ENCODE data around the gene ARFRP1. TPM values are rescaled to one million over a fixed set of nuclear protein-coding genes. Genes with fewer than 3 reads are reported as not detected.
"Not testable (repeated sequence)": the region's sequence is repeated elsewhere in the genome, so short reads cannot be mapped to it uniquely, and the experiment has no call there.

The ARFRP1 gene
- total RNA-seq, 1 experiment from 2014 or later: 65.4 TPM

DNA sequence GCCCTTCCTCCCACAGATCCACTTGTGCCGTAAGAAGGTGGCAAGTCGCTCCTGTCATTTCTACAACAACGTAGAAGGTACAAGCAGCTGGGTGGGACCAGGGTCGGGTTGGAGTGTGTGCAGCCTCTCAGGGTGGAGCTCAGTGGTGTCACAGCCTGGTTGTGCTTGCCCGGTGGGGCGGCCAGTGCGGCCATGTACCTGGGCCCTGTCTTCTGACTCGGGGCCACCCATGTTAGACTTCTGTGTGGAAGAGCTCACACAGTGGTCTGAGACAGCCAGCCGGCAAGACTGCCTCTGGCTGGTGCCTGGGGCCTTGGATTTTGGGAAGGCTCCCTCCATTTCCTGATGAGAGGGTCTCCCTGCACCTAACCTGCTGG is 45.0 kb downstream of the ARFRP1 start:
- no peaks in the 10 kb centered on the region for H3K27me3 Mint-ChIP-seq (ENCODE audit: insufficient read depth, unreplicated experiment)
- no peak for DNase-seq (ENCODE audit: unreplicated experiment)
- no peak for TF ChIP-seq CTCF (IDR thresholded peaks at IDR 0.05; ENCODE audit: unreplicated experiment)
- BruUV-seq (replicated peaks): no TSS peak
- peaks cover 22% of the 10 kb centered on the region for H3K36me3 Mint-ChIP-seq (ENCODE audit: insufficient read depth, unreplicated experiment)
- no peak overlapping the region for H3K27ac Mint-ChIP-seq (ENCODE audit: low read depth, unreplicated experiment)
- peaks cover 9% of the 10 kb centered on the region for H3K4me1 Mint-ChIP-seq (ENCODE audit: insufficient read depth, unreplicated experiment)
- CTCF ChIA-PET: no interaction called here
- POLR2A ChIA-PET: interaction anchor here (0.7 to 1.0 kb wide), 3 partner anchors 20 to 295 kb away, joined by 3 to 5 read pairs (median 3); no protein-coding TSS in a partner anchor
- H3K9me3 Mint-ChIP-seq (ENCODE audit: unreplicated experiment): no peaks in the 10 kb centered on the region
- intact Hi-C loops (cut with micrococcal nuclease): no loop called here
- no peak overlapping the region for H3K4me3 Mint-ChIP-seq (ENCODE audit: unreplicated experiment)

GRCh38 chr20:63661959-63662812 is 45.6 kb downstream of the ARFRP1 start:
- no peaks in the 10 kb centered on the region for H3K27me3 Mint-ChIP-seq (ENCODE audit: insufficient read depth, unreplicated experiment)
- H3K36me3 Mint-ChIP-seq (ENCODE audit: insufficient read depth, unreplicated experiment): peaks cover 20% of the 10 kb centered on the region
- POLR2A ChIA-PET: interaction anchor here (0.7 to 1.0 kb wide), 3 partner anchors 20 to 295 kb away, joined by 3 to 5 read pairs (median 3); no protein-coding TSS in a partner anchor
- CTCF ChIA-PET: interaction anchor here (0.6 to 1.2 kb wide), 3 partner anchors 81 to 210 kb away, joined by 3 to 5 read pairs (median 4); no protein-coding TSS in a partner anchor
- intact Hi-C loops (cut with micrococcal nuclease): no loop called here
- H3K4me3 Mint-ChIP-seq (ENCODE audit: unreplicated experiment): no peak overlapping the region
- TF ChIP-seq CTCF (IDR thresholded peaks at IDR 0.05; ENCODE audit: unreplicated experiment): no peak
- no peak overlapping the region for H3K27ac Mint-ChIP-seq (ENCODE audit: low read depth, unreplicated experiment)
- DNase-seq (ENCODE audit: unreplicated experiment): no peak
- BruUV-seq (replicated peaks): no TSS peak
- H3K9me3 Mint-ChIP-seq (ENCODE audit: unreplicated experiment): no peaks in the 10 kb centered on the region
- peaks cover 9% of the 10 kb centered on the region for H3K4me1 Mint-ChIP-seq (ENCODE audit: insufficient read depth, unreplicated experiment)

DNA sequence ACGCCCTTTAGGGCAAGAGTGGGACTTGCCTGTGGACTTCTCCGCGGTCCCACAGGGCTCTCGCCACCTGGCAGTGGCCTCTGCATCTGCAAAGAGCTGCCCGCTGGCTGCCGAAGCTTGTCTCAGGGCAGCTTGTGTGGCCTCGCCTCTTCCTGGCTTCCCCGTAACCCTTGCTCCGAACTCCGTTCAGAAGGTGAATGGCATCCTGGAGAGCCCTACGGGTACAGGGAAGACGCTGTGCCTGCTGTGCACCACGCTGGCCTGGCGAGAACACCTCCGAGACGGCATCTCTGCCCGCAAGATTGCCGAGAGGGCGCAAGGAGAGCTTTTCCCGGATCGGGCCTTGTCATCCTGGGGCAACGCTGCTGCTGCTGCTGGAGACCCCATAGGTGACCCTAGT is 46.7 kb downstream of the ARFRP1 start:
- CTCF ChIA-PET: interaction anchor here (0.7 kb wide), 1 partner anchor 209 kb away, joined by 3 read pairs; no protein-coding TSS in a partner anchor
- intact Hi-C loops (cut with micrococcal nuclease): no loop called here
- Mint-ChIP-seq H3K27ac (ENCODE audit: low read depth, unreplicated experiment) (no peak overlapping the region), H3K36me3 (ENCODE audit: insufficient read depth, unreplicated experiment) (peaks cover 11% of the 10 kb centered on the region), H3K9me3 (ENCODE audit: unreplicated experiment) (no peaks in the 10 kb centered on the region), H3K27me3 (ENCODE audit: insufficient read depth, unreplicated experiment) (no peaks in the 10 kb centered on the region), H3K4me3 (ENCODE audit: unreplicated experiment) (no peak overlapping the region), H3K4me1 (ENCODE audit: insufficient read depth, unreplicated experiment) (peaks cover 9% of the 10 kb centered on the region)
- POLR2A ChIA-PET: interaction anchor here (0.7 kb wide), 1 partner anchor 29 kb away, joined by 3 read pairs; no protein-coding TSS in a partner anchor
- no TSS peak for BruUV-seq (replicated peaks)
- no peak for TF ChIP-seq CTCF (IDR thresholded peaks at IDR 0.05; ENCODE audit: unreplicated experiment)
- DNase-seq (ENCODE audit: unreplicated experiment): no peak

DNA sequence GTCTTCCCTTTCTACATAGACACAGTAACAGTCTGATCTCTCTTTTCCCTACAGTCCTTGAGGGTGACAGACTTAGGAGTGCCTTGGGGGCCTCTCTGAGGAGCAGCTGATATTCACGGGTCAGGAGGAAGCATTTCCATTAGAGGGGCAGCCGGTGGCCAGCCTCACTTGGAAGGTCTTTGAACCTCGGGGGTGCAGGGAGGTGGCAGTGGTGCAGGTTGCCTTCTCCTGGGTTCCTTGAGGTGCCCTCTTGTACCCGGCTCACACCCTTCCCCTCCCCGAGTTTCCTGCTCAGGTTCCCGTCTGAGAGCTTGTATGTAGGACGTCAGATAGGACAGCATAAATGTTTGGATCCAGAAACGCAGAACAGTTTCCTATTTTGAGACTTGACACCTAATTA is 47.2 kb downstream of the ARFRP1 start:
- H3K4me1 Mint-ChIP-seq (ENCODE audit: insufficient read depth, unreplicated experiment): peaks cover 9% of the 10 kb centered on the region
- intact Hi-C loops (cut with micrococcal nuclease): no loop called here
- H3K27ac Mint-ChIP-seq (ENCODE audit: low read depth, unreplicated experiment): no peak overlapping the region
- H3K4me3 Mint-ChIP-seq (ENCODE audit: unreplicated experiment): no peak overlapping the region
- no peak for DNase-seq (ENCODE audit: unreplicated experiment)
- ChIA-PET POLR2A (interaction anchor here (0.7 to 1.9 kb wide), 2 partner anchors 29 to 33 kb away, joined by 3 to 4 read pairs; partner anchors contain the start of gene GMEB2), CTCF (no interaction called here)
- peaks cover 11% of the 10 kb centered on the region for H3K36me3 Mint-ChIP-seq (ENCODE audit: insufficient read depth, unreplicated experiment)
- no peaks in the 10 kb centered on the region for H3K27me3 Mint-ChIP-seq (ENCODE audit: insufficient read depth, unreplicated experiment)
- no peaks in the 10 kb centered on the region for H3K9me3 Mint-ChIP-seq (ENCODE audit: unreplicated experiment)
- TF ChIP-seq CTCF (IDR thresholded peaks at IDR 0.05; ENCODE audit: unreplicated experiment): no peak
- BruUV-seq (replicated peaks): no TSS peak

DNA sequence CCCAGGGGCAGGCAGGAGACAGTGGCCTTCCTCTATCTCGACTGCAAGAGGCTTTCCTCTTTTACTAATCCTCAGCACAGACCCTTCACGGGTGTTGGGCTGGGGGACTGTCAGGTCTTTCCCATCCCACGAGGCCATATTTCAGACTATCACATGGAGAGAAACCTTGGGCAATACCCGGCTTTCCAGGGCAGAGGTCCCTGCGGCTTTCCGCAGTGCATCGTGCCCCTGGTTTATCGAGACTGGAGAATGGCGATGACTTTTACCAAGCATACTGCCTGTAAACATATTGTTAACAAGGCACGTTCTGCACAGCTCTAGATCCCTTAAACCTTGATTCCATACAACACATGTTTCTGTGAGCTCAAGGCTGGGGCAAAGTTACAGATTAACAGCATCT is 47.6 kb downstream of the ARFRP1 start:
- Mint-ChIP-seq H3K4me3 (ENCODE audit: unreplicated experiment) (peak overlapping the region; percentile 88), H3K36me3 (ENCODE audit: insufficient read depth, unreplicated experiment) (peaks cover 10% of the 10 kb centered on the region)
- H3K4me1 Mint-ChIP-seq (ENCODE audit: insufficient read depth, unreplicated experiment); DNase-seq (ENCODE audit: unreplicated experiment); H3K27me3 Mint-ChIP-seq (ENCODE audit: insufficient read depth, unreplicated experiment); CTCF ChIA-PET; intact Hi-C loops (cut with micrococcal nuclease); H3K9me3 Mint-ChIP-seq (ENCODE audit: unreplicated experiment); H3K27ac Mint-ChIP-seq (ENCODE audit: low read depth, unreplicated experiment): not testable (repeated sequence)
- POLR2A ChIA-PET: interaction anchor here (0.7 to 1.9 kb wide), 2 partner anchors 28 to 33 kb away, joined by 3 to 4 read pairs; partner anchors contain the start of gene GMEB2
- TSS peak; percentile 43 for BruUV-seq (replicated peaks)

Data from MCF 10A (cell line).